ENCODE data around the gene CACNG8. TPM values are rescaled to one million over a fixed set of nuclear protein-coding genes. Genes with fewer than 3 reads are reported as not detected.
A peak's percentile ranks its signal among the peaks of the same experiment; 100 is the strongest.
"Not testable (repeated sequence)": the region's sequence is repeated elsewhere in the genome, so short reads cannot be mapped to it uniquely, and the experiment has no call there.

Gene CACNG8
- total RNA-seq, 1 donor from 2014 or later, result 2.6 TPM

DNA sequence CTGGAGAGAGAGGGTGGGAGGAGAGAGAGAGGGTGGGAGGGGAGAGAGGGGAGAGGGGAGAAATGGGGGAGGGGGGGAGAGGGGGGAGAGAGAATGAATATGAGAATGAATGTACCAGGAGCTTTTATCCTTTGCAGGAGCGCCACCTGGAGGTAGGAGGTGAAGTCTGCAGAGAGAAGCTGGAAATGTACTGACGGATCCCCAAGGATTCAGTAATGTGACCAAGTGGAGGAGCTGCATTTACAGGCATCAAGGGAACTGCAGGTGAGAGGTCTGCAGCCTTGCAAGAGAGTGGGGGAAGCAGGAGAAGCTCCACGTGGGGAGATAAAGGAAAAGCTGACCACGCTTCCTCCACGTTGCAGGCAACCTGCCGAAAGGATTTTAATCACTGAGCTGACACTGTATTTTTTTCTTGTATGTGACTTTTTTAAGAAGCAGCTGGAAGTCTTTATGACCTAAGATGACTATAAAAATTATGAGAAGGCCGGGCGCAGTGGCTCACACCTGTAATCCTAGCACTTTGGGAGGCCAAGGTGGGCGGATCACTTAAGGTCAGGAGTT, 67.3 kb downstream of the CACNG8 start:
- Mint-ChIP-seq H3K27ac (no peak overlapping the region), H3K4me1 (no peaks in the 10 kb centered on the region), H3K27me3 (ENCODE audit: low read depth) (peaks cover 24% of the 10 kb centered on the region), H3K9me3 (no peaks in the 10 kb centered on the region), H3K36me3 (no peaks in the 10 kb centered on the region), H3K4me3 (no peak overlapping the region)
- peak in 1 of 2 experiments; percentile 53 for DNase-seq (ENCODE audit: low spot score in 2 of 2, unreplicated experiment in 2 of 2)
- TF ChIP-seq CTCF (IDR thresholded peaks at IDR 0.05; ENCODE audit: unreplicated experiment), result peak; percentile 33

DNA sequence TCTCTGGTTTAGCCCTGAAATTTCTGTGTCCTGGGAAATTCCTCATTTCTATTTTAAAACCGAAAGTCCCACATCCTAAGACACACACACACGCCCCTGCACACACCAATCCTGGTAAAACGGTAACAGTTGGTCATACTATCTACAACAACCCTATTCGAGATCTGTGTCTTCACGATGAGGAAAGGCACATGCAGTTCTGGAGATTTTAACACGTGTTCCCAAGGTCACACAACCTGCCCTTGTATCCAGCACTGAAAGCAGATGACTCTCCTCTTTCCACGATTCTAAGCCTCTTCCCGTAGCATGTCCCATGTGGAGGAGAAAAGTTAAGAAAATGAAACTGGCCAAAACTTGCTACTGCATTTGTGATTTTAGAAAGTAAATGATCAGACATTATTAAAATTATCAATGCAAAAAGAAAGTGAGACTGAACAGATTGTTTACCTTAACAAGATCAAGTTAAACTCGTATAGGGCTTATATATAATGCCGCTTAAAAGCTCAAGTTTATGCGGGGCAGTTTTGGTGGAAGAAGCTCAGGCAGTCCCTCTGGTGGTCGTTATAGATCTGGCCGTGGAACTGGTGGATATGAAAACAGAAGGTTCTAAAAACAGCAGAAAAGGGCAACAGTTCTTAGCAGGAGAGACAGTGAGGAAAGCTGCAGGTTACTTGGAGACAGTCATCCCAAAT, 68.3 kb downstream of the CACNG8 start:
- no peak for DNase-seq (ENCODE audit: low spot score in 2 of 2, unreplicated experiment in 2 of 2)
- Mint-ChIP-seq H3K4me3 (no peak overlapping the region), H3K4me1 (peaks cover 2% of the 10 kb centered on the region), H3K9me3 (no peaks in the 10 kb centered on the region), H3K27ac (no peak overlapping the region), H3K36me3 (no peaks in the 10 kb centered on the region), H3K27me3 (ENCODE audit: low read depth) (peaks cover 23% of the 10 kb centered on the region)
- TF ChIP-seq CTCF (IDR thresholded peaks at IDR 0.05; ENCODE audit: unreplicated experiment), result peak; percentile 40

GRCh38 chr19:54035215-54036178, 72.8 kb downstream of the CACNG8 start:
- Mint-ChIP-seq H3K36me3 (no peaks in the 10 kb centered on the region), H3K4me3 (no peak overlapping the region), H3K9me3 (no peaks in the 10 kb centered on the region), H3K27ac (no peak overlapping the region), H3K4me1 (peaks cover 2% of the 10 kb centered on the region), H3K27me3 (ENCODE audit: low read depth) (peaks cover 11% of the 10 kb centered on the region)
- DNase-seq (ENCODE audit: low spot score in 2 of 2, unreplicated experiment in 2 of 2), result no peak
- no peak for TF ChIP-seq CTCF (IDR thresholded peaks at IDR 0.05; ENCODE audit: unreplicated experiment)

DNA sequence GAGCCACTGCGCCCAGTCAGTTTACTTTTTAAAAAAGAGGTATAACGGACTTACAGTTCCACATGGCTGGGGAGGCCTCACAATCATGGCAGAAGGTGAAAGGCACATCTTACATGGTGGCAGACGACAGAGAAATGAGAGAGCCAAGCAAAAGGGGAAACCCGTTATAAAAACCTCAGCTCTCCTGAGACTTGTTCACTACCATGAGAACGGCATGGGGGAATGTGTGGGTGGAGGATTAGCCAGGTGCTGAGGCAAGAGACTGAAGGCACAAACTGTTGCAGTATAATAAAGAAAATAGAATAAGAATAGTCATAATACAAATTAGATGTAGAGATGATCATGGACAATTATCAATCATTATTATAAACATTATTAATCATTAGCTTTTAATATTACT, 73.8 kb downstream of the CACNG8 start:
- not testable (repeated sequence) for DNase-seq (ENCODE audit: low spot score in 2 of 2, unreplicated experiment in 2 of 2); H3K27me3 Mint-ChIP-seq (ENCODE audit: low read depth); H3K9me3 Mint-ChIP-seq; H3K4me3 Mint-ChIP-seq; H3K36me3 Mint-ChIP-seq; H3K4me1 Mint-ChIP-seq; H3K27ac Mint-ChIP-seq

Other genes with a start within 250 kb of the CACNG8 start
- gene NLRP12, start 138.6 kb upstream of the CACNG8 start, total RNA-seq, result 0.07 to 0.11 TPM in 2 of 3 replicates, not detected in the other
- 195 to 211 TPM (median 200 TPM) in 3 replicates for gene MYADM, start 95.1 kb upstream of the CACNG8 start, total RNA-seq
- 19.1 to 21.6 TPM (median 19.3 TPM) in 3 replicates for gene PRKCG, start 80.7 kb upstream of the CACNG8 start, total RNA-seq
- 0.52 to 0.82 TPM (median 0.76 TPM) in 3 replicates for gene CACNG7, start 53.7 kb upstream of the CACNG8 start, total RNA-seq
- 4.3 to 5.7 TPM (median 5.3 TPM) in 3 replicates for gene CACNG6, start 28.7 kb downstream of the CACNG8 start, total RNA-seq
- not detected in 3 replicates for gene VSTM1, start 101.0 kb downstream of the CACNG8 start, total RNA-seq
- gene TARM1, start 118.4 kb downstream of the CACNG8 start, total RNA-seq, result not detected in 3 replicates
- not detected in 3 replicates for gene OSCAR, start 137.9 kb downstream of the CACNG8 start, total RNA-seq
- gene NDUFA3, start 139.9 kb downstream of the CACNG8 start, total RNA-seq, result 126 to 135 TPM (median 135 TPM) in 3 replicates
- 19.2 to 20.7 TPM (median 20.1 TPM) in 3 replicates for gene TFPT, start 152.7 kb downstream of the CACNG8 start, total RNA-seq
- gene PRPF31, start 152.8 kb downstream of the CACNG8 start, total RNA-seq, result 80.6 to 84.0 TPM (median 82.1 TPM) in 3 replicates
- 63.3 to 70.6 TPM (median 67.6 TPM) in 3 replicates for gene CNOT3, start 174.8 kb downstream of the CACNG8 start, total RNA-seq
- gene LENG1, start 196.8 kb downstream of the CACNG8 start, total RNA-seq, result 5.7 to 6.4 TPM (median 5.8 TPM) in 3 replicates
- gene TMC4, start 210.2 kb downstream of the CACNG8 start, total RNA-seq, result 57.6 to 69.5 TPM (median 63.5 TPM) in 3 replicates
- 102 to 113 TPM (median 110 TPM) in 3 replicates for gene MBOAT7, start 226.6 kb downstream of the CACNG8 start, total RNA-seq
- 43.9 to 50.1 TPM (median 47.5 TPM) in 3 replicates for gene TSEN34, start 228.4 kb downstream of the CACNG8 start, total RNA-seq
- gene RPS9, start 237.9 kb downstream of the CACNG8 start, total RNA-seq, result 1,211 to 1,274 TPM (median 1,263 TPM) in 3 replicates